Uterus (tissue), 2 donors: ENCODE results near the gene UQCR10.
A peak's percentile ranks its signal among the peaks of the same experiment; 100 is the strongest.

Experiments used
- POLR2A ChIP-seq, 2 donors: fragments of 450-650 bp; IDR thresholded peaks; one replicate each; pipeline ENCODE4 v1.6.1; 2016; ENCODE audit warnings: antibody characterized with exemption in 2 of 2, mild to moderate bottlenecking in 1 of 2, moderate library complexity in 1 of 2
- TF ChIP-seq, protein P1 (sequence below), 4 experiments: fragments of 200-600 bp in 2 of 4; fragments of 450-650 bp in 2 of 4; sonication (generic) in 2 of 4; IDR thresholded peaks; one replicate each; pipeline ENCODE4 v1.5.1; 2016 to 2019; ENCODE audit warnings: antibody characterized with exemption in 4 of 4, mild to moderate bottlenecking in 2 of 4, moderate library complexity in 1 of 4

DNA sequence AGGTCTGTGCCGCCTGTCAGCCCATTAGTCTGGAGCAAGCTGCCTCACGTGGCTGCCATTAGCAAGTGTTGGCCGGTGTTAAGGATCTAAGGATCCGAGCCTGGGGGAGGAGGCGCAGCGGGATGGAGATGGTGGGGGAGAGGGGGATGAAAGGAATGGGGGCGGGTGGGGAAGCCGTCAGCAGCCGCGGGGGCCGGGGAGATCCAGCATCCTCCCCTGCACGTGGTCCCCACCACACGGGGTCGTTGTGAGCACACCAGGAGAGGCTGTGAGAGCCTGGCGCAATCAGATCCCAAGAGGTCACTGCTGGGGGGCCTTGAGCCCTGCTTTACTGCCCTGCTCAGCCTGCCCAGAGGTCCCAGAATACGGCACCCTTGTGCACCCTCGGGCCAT, 40.0 kb upstream of the UQCR10 start:
- TF ChIP-seq, protein P1, sequence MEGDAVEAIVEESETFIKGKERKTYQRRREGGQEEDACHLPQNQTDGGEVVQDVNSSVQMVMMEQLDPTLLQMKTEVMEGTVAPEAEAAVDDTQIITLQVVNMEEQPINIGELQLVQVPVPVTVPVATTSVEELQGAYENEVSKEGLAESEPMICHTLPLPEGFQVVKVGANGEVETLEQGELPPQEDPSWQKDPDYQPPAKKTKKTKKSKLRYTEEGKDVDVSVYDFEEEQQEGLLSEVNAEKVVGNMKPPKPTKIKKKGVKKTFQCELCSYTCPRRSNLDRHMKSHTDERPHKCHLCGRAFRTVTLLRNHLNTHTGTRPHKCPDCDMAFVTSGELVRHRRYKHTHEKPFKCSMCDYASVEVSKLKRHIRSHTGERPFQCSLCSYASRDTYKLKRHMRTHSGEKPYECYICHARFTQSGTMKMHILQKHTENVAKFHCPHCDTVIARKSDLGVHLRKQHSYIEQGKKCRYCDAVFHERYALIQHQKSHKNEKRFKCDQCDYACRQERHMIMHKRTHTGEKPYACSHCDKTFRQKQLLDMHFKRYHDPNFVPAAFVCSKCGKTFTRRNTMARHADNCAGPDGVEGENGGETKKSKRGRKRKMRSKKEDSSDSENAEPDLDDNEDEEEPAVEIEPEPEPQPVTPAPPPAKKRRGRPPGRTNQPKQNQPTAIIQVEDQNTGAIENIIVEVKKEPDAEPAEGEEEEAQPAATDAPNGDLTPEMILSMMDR (IDR thresholded peaks at IDR 0.05), result peak in 2 of 4 experiments; percentile 7 to 21
- TF ChIP-seq POLR2A (IDR thresholded peaks at IDR 0.05), result no peak
